GM12873 (cell line): ENCODE data around the gene SYTL1.

Experiments used
- CTCF ChIP-seq: IDR thresholded peaks from 2 replicates; pipeline ENCODE4 v1.5.1; 2012; ENCODE audit warnings: low read depth, mild to moderate bottlenecking, moderate library complexity, low read length, control low read depth; ENCODE audit not compliant: insufficient read depth; ENCODE audit errors: missing control alignments

The SYTL1 gene

DNA sequence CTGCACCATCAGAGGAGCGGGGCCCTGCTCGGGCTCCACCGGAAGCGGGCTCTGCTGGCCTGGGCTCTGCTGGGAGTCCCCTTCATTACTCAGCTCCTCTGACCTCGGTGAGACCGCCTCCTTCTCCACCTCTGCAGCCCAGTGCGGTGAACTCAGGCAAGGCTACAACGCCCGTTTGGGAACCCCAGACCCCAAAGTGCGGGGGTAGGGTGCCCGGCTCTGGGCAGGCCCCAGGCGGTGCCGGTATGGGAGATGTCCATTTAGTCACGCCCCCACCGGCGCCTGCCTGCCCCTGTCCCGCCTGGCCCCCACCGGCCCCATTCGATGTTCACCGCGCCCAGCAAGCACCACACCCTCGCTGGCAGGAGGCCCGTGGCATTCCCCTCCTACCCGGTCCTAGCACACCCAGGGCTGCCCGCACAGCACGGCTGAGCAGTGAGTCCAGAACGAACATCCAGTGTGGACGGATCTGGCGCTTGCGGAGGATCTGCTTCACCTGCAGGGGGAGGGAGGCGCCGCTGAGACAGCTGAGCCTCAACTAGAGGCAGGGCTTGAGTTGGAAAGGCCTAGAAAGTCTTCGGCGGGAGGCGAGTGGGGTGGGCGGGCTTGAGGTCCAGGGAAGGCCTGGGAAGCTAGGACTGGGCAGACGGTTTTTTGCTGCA, 14.9 kb downstream of the SYTL1 start:
- TF ChIP-seq CTCF: no peak

DNA sequence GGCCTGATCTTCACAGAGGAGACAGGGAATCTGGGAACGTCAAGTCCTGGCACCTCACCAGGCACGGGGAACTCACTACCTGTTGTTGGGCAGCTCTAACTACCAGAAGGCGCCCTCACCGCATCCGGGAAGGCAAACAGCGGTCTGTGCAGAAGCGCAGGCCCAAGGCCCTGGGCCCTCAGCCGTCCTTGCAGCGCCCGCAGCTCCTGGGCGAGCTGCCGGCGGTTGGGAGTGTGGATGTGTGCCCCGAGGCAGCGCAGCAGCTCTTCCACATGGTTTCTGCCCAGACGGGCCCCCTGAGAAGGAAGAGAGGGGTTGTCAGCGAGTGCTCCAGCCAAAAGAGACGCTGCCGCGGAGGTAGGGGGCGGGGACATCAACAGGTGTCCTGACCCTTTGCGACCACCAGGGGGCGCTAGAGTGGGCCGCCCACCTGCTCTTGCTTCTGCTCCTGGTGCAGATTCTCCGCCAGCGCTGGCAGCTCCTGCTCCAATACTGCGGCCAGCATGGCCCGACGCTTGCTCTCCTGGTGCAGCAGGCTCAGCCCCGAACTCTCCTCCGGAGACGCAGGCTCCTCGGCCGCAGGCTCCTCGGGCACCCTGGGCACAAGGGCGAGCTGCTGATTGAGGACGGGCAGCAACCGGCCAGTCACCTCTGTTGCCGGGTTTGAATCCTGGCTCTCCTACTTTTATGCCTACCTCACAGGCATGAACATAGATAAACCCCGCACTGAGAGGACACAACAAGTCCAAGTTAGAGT, 15.6 kb downstream of the SYTL1 start:
- peak; percentile 97 for TF ChIP-seq CTCF

DNA sequence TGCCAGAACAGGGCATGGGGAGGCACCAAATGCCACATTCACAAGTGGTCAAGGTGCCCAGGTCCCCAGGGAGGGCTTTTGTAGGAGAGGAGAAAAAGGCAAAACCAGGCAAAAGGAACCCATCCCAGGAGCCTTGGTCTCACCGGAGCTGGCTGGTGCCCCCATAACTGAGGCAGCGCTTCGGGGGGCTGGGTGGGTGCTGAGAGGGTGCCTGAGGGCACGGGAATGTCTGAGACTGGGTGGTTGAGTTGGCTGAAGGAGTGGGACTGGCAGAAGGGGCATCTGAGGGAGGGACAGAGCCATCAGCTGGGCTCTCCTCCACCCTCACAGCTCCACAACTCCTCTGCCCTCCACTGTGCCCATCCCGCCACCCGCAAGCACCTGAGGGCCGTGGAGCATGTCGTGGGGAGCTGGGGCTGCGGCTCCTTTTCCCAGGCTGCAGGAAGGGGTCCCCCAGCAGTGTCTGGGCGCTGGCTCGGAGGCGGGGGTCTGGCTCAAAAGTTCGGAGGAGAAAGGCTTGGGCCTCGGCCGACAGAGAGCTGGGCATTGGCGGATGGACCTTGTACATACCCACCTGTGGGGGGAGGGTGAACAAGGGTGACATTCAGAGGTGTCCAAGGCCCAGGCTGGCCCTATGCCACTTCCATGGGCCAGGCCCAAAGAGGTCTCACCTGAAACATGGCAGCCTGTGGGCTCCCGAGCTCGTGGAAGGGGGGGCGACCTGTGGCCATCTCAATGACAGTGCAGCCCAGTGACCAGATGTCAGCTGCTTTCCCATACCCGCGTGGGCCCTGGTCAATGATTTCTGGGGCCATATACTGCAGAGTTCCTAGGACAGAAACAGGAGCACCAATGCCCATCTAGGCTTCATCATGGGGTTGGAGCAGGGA, 16.5 kb downstream of the SYTL1 start:
- TF ChIP-seq CTCF: no peak

- no peak for TF ChIP-seq CTCF
These were observed 17.1 kb downstream of the SYTL1 start for GRCh38 chr1:27358928-27359313.

GRCh38 chr1:27359822-27360158, 18.0 kb downstream of the SYTL1 start:
- no peak for TF ChIP-seq CTCF

- no peak for TF ChIP-seq CTCF
These were observed 18.6 kb downstream of the SYTL1 start for GRCh38 chr1:27360159-27361043.

- TF ChIP-seq CTCF: no peak
These were observed 19.2 kb downstream of the SYTL1 start for GRCh38 chr1:27361044-27361402.
